HEK293 (cell line): Measurements from ENCODE around the gene FOXJ2.

Source experiments
- CTCF ChIA-PET: fragments of 350-600 bp; formaldehyde crosslinking; extraction: SDS; loops from one replicate; lab custom pipeline; 2021; ENCODE audit warnings: antibody characterized with exemption; lab: Yijun Ruan, JAX
- POLR2A ChIA-PET: fragments of 300-600 bp; formaldehyde crosslinking; extraction: SDS; loops from one replicate; lab custom pipeline; 2020; ENCODE audit warnings: antibody characterized with exemption, inconsistent platforms; lab: Yijun Ruan, JAX
- H3K27ac ChIP-seq: fragments of 200-500 bp; sonication (Bioruptor generic); 2 replicates; pipeline ENCODE4 v1.5.1; 2014; ENCODE audit warnings: low read depth, low read length, control low read depth, inconsistent platforms; ENCODE audit errors: extremely low read depth
- H3K36me3 ChIP-seq, 2 experiments: fragments of 200-500 bp in 1 of 2; sonication (Bioruptor generic) in 1 of 2; 1 replicate in 1 of 2; 2 replicates in 1 of 2; pipeline ENCODE4 v1.5.1; 2014 to 2017; ENCODE audit warnings: inconsistent platforms in 2 of 2, low read length in 2 of 2; ENCODE audit not compliant: control insufficient read depth in 2 of 2, insufficient read depth in 1 of 2
- H3K4me1 ChIP-seq: fragments of 200-500 bp; sonication (Bioruptor generic); 2 replicates; pipeline ENCODE4 v1.5.1; 2014; ENCODE audit warnings: mild to moderate bottlenecking, low read length, inconsistent platforms; ENCODE audit not compliant: control insufficient read depth, insufficient read depth
- H3K4me3 ChIP-seq: 2 replicates; pipeline ENCODE4 v1.5.1; 2011; ENCODE audit warnings: low read depth, mild to moderate bottlenecking, control low read depth, low read length, moderate library complexity
- H3K9me3 ChIP-seq: fragments of 200-500 bp; sonication (Bioruptor generic); 2 replicates; pipeline ENCODE4 v1.5.1; 2014; ENCODE audit warnings: low read depth, low read length, inconsistent platforms; ENCODE audit not compliant: control insufficient read depth, insufficient read depth
- ATF2 ChIP-seq: fragments of 450-650 bp; formaldehyde crosslinking; IDR thresholded peaks from 2 replicates; pipeline ENCODE4 v1.5.1; 2016; ENCODE audit warnings: missing biosample characterization, missing genetic modification characterization, low read depth
- IKZF3 ChIP-seq: fragments of 450-650 bp; IDR thresholded peaks from 2 replicates; pipeline ENCODE4 v1.5.0; 2018; ENCODE audit warnings: missing biosample characterization, mild to moderate bottlenecking, missing genetic modification characterization, moderate library complexity
- INSM2 ChIP-seq: fragments of 450-650 bp; formaldehyde crosslinking; IDR thresholded peaks from 2 replicates; pipeline ENCODE4 v1.5.1; 2016; ENCODE audit warnings: missing biosample characterization, missing genetic modification characterization
- KLF1 ChIP-seq: fragments of 450-650 bp; formaldehyde crosslinking; IDR thresholded peaks from 2 replicates; pipeline ENCODE4 v1.5.1; 2016; ENCODE audit warnings: missing biosample characterization, missing genetic modification characterization
- REPIN1 ChIP-seq: fragments of 450-650 bp; formaldehyde crosslinking; IDR thresholded peaks from 2 replicates; pipeline ENCODE4 v1.5.1; 2017; ENCODE audit warnings: missing biosample characterization, missing genetic modification characterization, low read depth
- ZEB2 ChIP-seq: fragments of 450-650 bp; formaldehyde crosslinking; IDR thresholded peaks from 2 replicates; pipeline ENCODE4 v1.5.1; 2016; ENCODE audit warnings: missing biosample characterization, missing genetic modification characterization
- ZFP37 ChIP-seq: fragments of 450-650 bp; formaldehyde crosslinking; IDR thresholded peaks from 2 replicates; pipeline ENCODE4 v1.5.1; 2016; ENCODE audit warnings: missing biosample characterization, missing genetic modification characterization
- ZNF133 ChIP-seq: fragments of 450-650 bp; formaldehyde crosslinking; IDR thresholded peaks from 2 replicates; pipeline ENCODE4 v1.5.1; 2016; ENCODE audit warnings: missing biosample characterization, missing genetic modification characterization
- ZNF155 ChIP-seq: fragments of 450-650 bp; formaldehyde crosslinking; IDR thresholded peaks from 2 replicates; pipeline ENCODE4 v1.5.1; 2016; ENCODE audit warnings: missing biosample characterization, missing genetic modification characterization
- ZNF19 ChIP-seq: fragments of 450-650 bp; formaldehyde crosslinking; IDR thresholded peaks from 2 replicates; pipeline ENCODE4; 2016; ENCODE audit warnings: missing biosample characterization, missing genetic modification characterization, low read depth
- ZNF211 ChIP-seq: fragments of 450-650 bp; formaldehyde crosslinking; IDR thresholded peaks from 2 replicates; pipeline ENCODE4 v1.5.1; 2016; ENCODE audit warnings: low read depth, missing biosample characterization, missing genetic modification characterization
- ZNF214 ChIP-seq: fragments of 450-650 bp; formaldehyde crosslinking; IDR thresholded peaks from 2 replicates; pipeline ENCODE4 v1.5.1; 2017; ENCODE audit warnings: missing biosample characterization, mild to moderate bottlenecking, missing genetic modification characterization, borderline replicate concordance
- ZNF239 ChIP-seq: fragments of 450-650 bp; formaldehyde crosslinking; IDR thresholded peaks from 2 replicates; pipeline ENCODE4 v1.5.1; 2016; ENCODE audit warnings: missing biosample characterization, missing genetic modification characterization
- ZNF266 ChIP-seq: fragments of 450-650 bp; formaldehyde crosslinking; IDR thresholded peaks from 2 replicates; pipeline ENCODE4 v1.5.1; 2016; ENCODE audit warnings: missing biosample characterization, missing genetic modification characterization, low read depth
- ZNF274 ChIP-seq, 2 experiments: fragments of 200-500 bp in 1 of 2; fragments of 450-650 bp in 1 of 2; sonication (Bioruptor generic) in 1 of 2; formaldehyde crosslinking in 1 of 2; IDR thresholded peaks; 2 replicates each; pipeline versions ENCODE4 v1.5.1 to v1.6.1; 2014 to 2016; ENCODE audit warnings: borderline replicate concordance in 1 of 2, inconsistent platforms in 1 of 2, low read length in 1 of 2, missing biosample characterization in 1 of 2, missing genetic modification characterization in 1 of 2
- ZNF302 ChIP-seq: fragments of 450-650 bp; formaldehyde crosslinking; IDR thresholded peaks from 2 replicates; pipeline ENCODE4 v1.5.1; 2016; ENCODE audit warnings: missing biosample characterization, missing genetic modification characterization, low read depth
- ZNF362 ChIP-seq: fragments of 450-650 bp; formaldehyde crosslinking; IDR thresholded peaks from 2 replicates; pipeline ENCODE4 v1.5.1; 2016; ENCODE audit warnings: missing biosample characterization, missing genetic modification characterization
- ZNF416 ChIP-seq: fragments of 450-650 bp; formaldehyde crosslinking; IDR thresholded peaks from 2 replicates; pipeline ENCODE4 v1.5.1; 2016; ENCODE audit warnings: missing biosample characterization, missing genetic modification characterization
- ZNF449 ChIP-seq: fragments of 450-650 bp; formaldehyde crosslinking; IDR thresholded peaks from 2 replicates; pipeline ENCODE4 v1.5.1; 2017; ENCODE audit warnings: missing biosample characterization, mild to moderate bottlenecking, missing genetic modification characterization, moderate library complexity
- ZNF621 ChIP-seq: fragments of 450-650 bp; formaldehyde crosslinking; IDR thresholded peaks from 2 replicates; pipeline ENCODE4 v1.5.1; 2017; ENCODE audit warnings: missing biosample characterization, missing genetic modification characterization
- ZNF623 ChIP-seq: fragments of 450-650 bp; formaldehyde crosslinking; IDR thresholded peaks from 2 replicates; pipeline ENCODE4 v1.5.1; 2016; ENCODE audit warnings: missing biosample characterization, missing genetic modification characterization
- ZNF626 ChIP-seq: fragments of 450-650 bp; sonication (Bioruptor Pico); formaldehyde crosslinking; IDR thresholded peaks from 2 replicates; pipeline ENCODE4 v1.5.1; 2018; ENCODE audit warnings: missing biosample characterization, missing genetic modification characterization, inconsistent platforms
- ZNF785 ChIP-seq: fragments of 450-650 bp; formaldehyde crosslinking; IDR thresholded peaks from 2 replicates; pipeline ENCODE4 v1.5.1; 2016; ENCODE audit warnings: missing biosample characterization, missing genetic modification characterization
- ZNF830 ChIP-seq: fragments of 450-650 bp; IDR thresholded peaks from 2 replicates; pipeline ENCODE4 v1.5.0; 2018; ENCODE audit warnings: missing biosample characterization, missing genetic modification characterization, low read depth, mild to moderate bottlenecking, moderate library complexity
- ZSCAN16 ChIP-seq: fragments of 450-650 bp; formaldehyde crosslinking; IDR thresholded peaks from 2 replicates; pipeline ENCODE4 v1.5.1; 2016; ENCODE audit warnings: missing biosample characterization, missing genetic modification characterization
- TF ChIP-seq, protein P1 (sequence below): fragments of 450-650 bp; formaldehyde crosslinking; IDR thresholded peaks from 2 replicates; pipeline ENCODE4 v1.5.1; 2016; ENCODE audit warnings: missing biosample characterization, missing genetic modification characterization, low read depth
- TF ChIP-seq, protein P2 (sequence below): fragments of 450-650 bp; formaldehyde crosslinking; IDR thresholded peaks from 2 replicates; pipeline ENCODE4 v1.5.1; 2016; ENCODE audit warnings: missing biosample characterization, missing genetic modification characterization

Gene FOXJ2

DNA sequence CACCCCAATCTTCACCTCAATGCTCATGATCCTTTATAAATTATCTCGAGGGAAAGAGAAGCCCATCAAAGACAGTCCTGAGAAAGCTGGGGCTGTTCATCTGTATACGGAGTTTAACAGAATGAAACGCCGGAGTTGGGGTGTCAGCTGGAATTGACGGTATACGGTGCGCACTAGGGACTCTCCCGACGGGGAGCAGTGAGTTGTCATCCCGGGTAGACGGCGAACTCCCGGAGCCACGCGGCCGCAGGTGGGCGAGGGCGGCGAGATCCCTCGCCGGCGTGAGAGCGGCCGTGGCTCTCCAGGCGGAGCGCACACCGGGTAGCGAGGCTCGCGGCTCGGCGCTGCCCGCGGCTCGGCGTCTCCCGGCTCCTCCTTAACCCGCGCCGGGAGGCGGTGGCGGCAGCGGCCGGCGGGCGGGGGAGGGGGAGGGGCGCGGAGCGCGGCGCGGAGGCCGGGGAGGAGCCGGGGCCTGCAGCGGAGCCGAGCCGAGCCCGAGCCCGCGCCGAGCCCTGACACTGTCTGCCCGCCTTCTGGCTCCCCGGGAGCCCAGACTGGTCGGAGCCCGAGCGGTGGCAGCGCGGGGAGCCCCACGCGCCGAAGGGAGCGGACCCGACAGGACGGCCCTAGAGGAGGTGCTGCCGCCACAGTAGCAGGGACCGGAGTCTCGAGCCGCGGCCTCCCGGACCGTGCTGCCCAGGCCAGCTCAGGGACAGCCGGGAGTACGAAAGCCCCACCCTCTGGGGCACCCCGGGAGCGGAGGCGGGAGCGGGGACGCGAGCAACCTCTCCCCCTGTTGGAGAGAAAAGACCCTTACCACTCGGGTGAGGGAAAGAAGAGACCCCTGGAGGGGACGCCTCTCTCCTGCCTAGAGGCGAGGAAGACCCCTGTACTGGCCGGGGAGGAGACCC lies at the start of gene FOXJ2:
Gene FOXJ2 (plus strand): TSS at position 475 of the 911 bp plus-strand sequence. CDS start 7,117 bp downstream, outside the sequence.
- Histone ChIP-seq H3K9me3 (no peaks in the 10 kb centered on the region), H3K4me3 (peak within 1 kb of the TSS; percentile 95), H3K27ac (peak within 1 kb of the TSS; percentile 82), H3K36me3 (no peaks in the 10 kb centered on the region; a peak in 1 of 3 replicates), H3K4me1 (peaks cover 2% of the 10 kb centered on the region)
- ChIA-PET POLR2A (interaction anchor here (0.6 kb wide), 1 partner anchor 147 kb away, joined by 10 read pairs; no protein-coding TSS in a partner anchor), CTCF (no interaction called here)
- no peak for TF ChIP-seq ZNF626 (tag by site-specific recombination)
- TF ChIP-seq ZNF302 (tag by site-specific recombination) = no peak
- no peak for TF ChIP-seq ZNF416 (tag by site-specific recombination)
- TF ChIP-seq ZNF621 (tag by site-specific recombination) = no peak
- TF ChIP-seq ZNF214 = no peak
- TF ChIP-seq ZNF830 (tag by site-specific recombination) = no peak
- TF ChIP-seq ZSCAN16 = no peak
- no peak for TF ChIP-seq ZFP37
- peak; percentile 70 for TF ChIP-seq ZNF449 (tag by site-specific recombination)
- no peak for TF ChIP-seq ZNF133 (tag by site-specific recombination)
- no peak for TF ChIP-seq ZNF19 (tag by site-specific recombination)
- TF ChIP-seq ZNF623 (tag by site-specific recombination) = no peak
- no peak for TF ChIP-seq ZNF266 (tag by site-specific recombination)
- TF ChIP-seq ZNF274 (IDR thresholded peaks at IDR 0.05; ENCODE audit: low read length) = no peak
- no peak for TF ChIP-seq ZNF274 (tag by site-specific recombination; IDR thresholded peaks at IDR 0.05; ENCODE audit: borderline replicate concordance)
- no peak for TF ChIP-seq INSM2 (tag by site-specific recombination)
- TF ChIP-seq ZNF211 = no peak
- TF ChIP-seq, protein P1, sequence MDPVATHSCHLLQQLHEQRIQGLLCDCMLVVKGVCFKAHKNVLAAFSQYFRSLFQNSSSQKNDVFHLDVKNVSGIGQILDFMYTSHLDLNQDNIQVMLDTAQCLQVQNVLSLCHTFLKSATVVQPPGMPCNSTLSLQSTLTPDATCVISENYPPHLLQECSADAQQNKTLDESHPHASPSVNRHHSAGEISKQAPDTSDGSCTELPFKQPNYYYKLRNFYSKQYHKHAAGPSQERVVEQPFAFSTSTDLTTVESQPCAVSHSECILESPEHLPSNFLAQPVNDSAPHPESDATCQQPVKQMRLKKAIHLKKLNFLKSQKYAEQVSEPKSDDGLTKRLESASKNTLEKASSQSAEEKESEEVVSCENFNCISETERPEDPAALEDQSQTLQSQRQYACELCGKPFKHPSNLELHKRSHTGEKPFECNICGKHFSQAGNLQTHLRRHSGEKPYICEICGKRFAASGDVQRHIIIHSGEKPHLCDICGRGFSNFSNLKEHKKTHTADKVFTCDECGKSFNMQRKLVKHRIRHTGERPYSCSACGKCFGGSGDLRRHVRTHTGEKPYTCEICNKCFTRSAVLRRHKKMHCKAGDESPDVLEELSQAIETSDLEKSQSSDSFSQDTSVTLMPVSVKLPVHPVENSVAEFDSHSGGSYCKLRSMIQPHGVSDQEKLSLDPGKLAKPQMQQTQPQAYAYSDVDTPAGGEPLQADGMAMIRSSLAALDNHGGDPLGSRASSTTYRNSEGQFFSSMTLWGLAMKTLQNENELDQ = no peak
- TF ChIP-seq KLF1 (tag by site-specific recombination) = no peak
- no peak for TF ChIP-seq ZNF155 (tag by site-specific recombination)
- TF ChIP-seq ZNF785 (tag by site-specific recombination) = no peak
- TF ChIP-seq ZEB2 = 0 out of 2 replicates have a peak, but pooled peaks have one; percentile 13
- TF ChIP-seq IKZF3 (tag by site-specific recombination) = 0 out of 2 replicates have a peak, but pooled peaks have one; percentile 43
- TF ChIP-seq REPIN1 (tag by site-specific recombination) = no peak
- TF ChIP-seq ATF2 (tag by site-specific recombination) = no peak
- TF ChIP-seq ZNF362 (tag by site-specific recombination) = no peak
- TF ChIP-seq, protein P2, sequence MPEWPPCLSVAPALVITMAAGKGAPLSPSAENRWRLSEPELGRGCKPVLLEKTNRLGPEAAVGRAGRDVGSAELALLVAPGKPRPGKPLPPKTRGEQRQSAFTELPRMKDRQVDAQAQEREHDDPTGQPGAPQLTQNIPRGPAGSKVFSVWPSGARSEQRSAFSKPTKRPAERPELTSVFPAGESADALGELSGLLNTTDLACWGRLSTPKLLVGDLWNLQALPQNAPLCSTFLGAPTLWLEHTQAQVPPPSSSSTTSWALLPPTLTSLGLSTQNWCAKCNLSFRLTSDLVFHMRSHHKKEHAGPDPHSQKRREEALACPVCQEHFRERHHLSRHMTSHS = no peak
- no peak for TF ChIP-seq ZNF239 (tag by site-specific recombination)
